Iris pigment epithelial cell (primary cell): ENCODE results near the gene SSBP2.
A peak's percentile ranks its signal among the peaks of the same experiment; 100 is the strongest.
"Not testable (repeated sequence)": the region's sequence is repeated elsewhere in the genome, so short reads cannot be mapped to it uniquely, and the experiment has no call there.

Experiments
- DNase-seq: peaks from one replicate; pipeline ENCODE4 v3.0.0-alpha.2; 2011; ENCODE audit warnings: low read depth

SSBP2 gene

GRCh38 chr5:81428446-81428845, 322.5 kb downstream of the SSBP2 start:
- DNase-seq: peak; percentile 55

- DNase-seq: peak; percentile 8
Observed at GRCh38 chr5:81427566-81427965, 323.3 kb downstream of the SSBP2 start.

- peak; percentile 4 for DNase-seq
Observed at GRCh38 chr5:81426359-81427030, 324.4 kb downstream of the SSBP2 start.

- DNase-seq: peak; percentile 53
Observed at GRCh38 chr5:81425569-81425968, 325.3 kb downstream of the SSBP2 start.

- DNase-seq: peak; percentile 79
Observed at GRCh38 chr5:81424728-81425127, 326.2 kb downstream of the SSBP2 start.

GRCh38 chr5:81422671-81423070, 328.2 kb downstream of the SSBP2 start:
- peak; percentile 96 for DNase-seq

- DNase-seq: peak; percentile 96
Observed at GRCh38 chr5:81420039-81420667, 330.7 kb downstream of the SSBP2 start.

- DNase-seq: peak; percentile 22
Observed at GRCh38 chr5:81418606-81419005, 332.3 kb downstream of the SSBP2 start.

GRCh38 chr5:81417052-81417451, 333.8 kb downstream of the SSBP2 start:
- DNase-seq: peak; percentile 44

- peak; percentile 74 for DNase-seq
Observed at GRCh38 chr5:81409896-81410295, 341.0 kb downstream of the SSBP2 start.

GRCh38 chr5:81409361-81409760, 341.5 kb downstream of the SSBP2 start:
- DNase-seq: no peak

- DNase-seq: no peak
Observed at GRCh38 chr5:81408496-81408895, 342.4 kb downstream of the SSBP2 start.

- not testable (repeated sequence) for DNase-seq
Observed at GRCh38 chr5:81407811-81408210, 343.1 kb downstream of the SSBP2 start.

GRCh38 chr5:81405126-81405891, 345.6 kb downstream of the SSBP2 start:
- DNase-seq: no peak

- DNase-seq: no peak
Observed at GRCh38 chr5:81402192-81402930, 348.5 kb downstream of the SSBP2 start.

GRCh38 chr5:81401266-81401665, 349.6 kb downstream of the SSBP2 start:
- DNase-seq: no peak

- no peak for DNase-seq
Observed at GRCh38 chr5:81400375-81400774, 350.5 kb downstream of the SSBP2 start.

GRCh38 chr5:81398741-81399140, 352.2 kb downstream of the SSBP2 start:
- DNase-seq: no peak

GRCh38 chr5:81397176-81397575, 353.7 kb downstream of the SSBP2 start:
- DNase-seq: peak; percentile 24

GRCh38 chr5:81395262-81395661, 355.6 kb downstream of the SSBP2 start:
- no peak for DNase-seq

GRCh38 chr5:81393783-81394718, 356.8 kb downstream of the SSBP2 start, which contains the start of gene ACOT12:
TSS of gene ACOT12 (minus strand) at chr5:81394134. CDS start at chr5:81394114, 20 bp downstream.
- DNase-seq: peak; percentile 22
